Esophagus squamous epithelium (tissue), 5 donors: ENCODE results near the gene IL21R. TPM values are rescaled to one million over a fixed set of nuclear protein-coding genes. Genes with fewer than 3 reads are reported as not detected.

Source experiments
- DNase-seq: peaks from one replicate; lab custom pipeline; 2025; lab: John Stamatoyannopoulos, UW
- H3K27ac ChIP-seq, 4 donors: fragments of 200-600 bp; sonication (generic); one replicate each; pipeline ENCODE4 v1.5.1; 2016 to 2019; ENCODE audit warnings: mild to moderate bottlenecking in 1 of 4
- H3K27me3 ChIP-seq, 4 donors: fragments of 200-600 bp; sonication (generic); 1 replicate in 3 of 4; 2 replicates in 1 of 4; pipeline versions ENCODE4 v1.5.1 to v1.6.0; 2017 to 2021; ENCODE audit warnings: antibody characterized with exemption in 1 of 4
- H3K36me3 ChIP-seq, 3 donors: fragments of 200-600 bp; sonication (generic); one replicate each; pipeline ENCODE4 v1.5.1; 2016 to 2019
- H3K4me1 ChIP-seq, 3 donors: fragments of 200-600 bp; sonication (generic); one replicate each; pipeline ENCODE4 v1.5.1; 2017 to 2019
- H3K4me3 ChIP-seq, 4 donors: fragments of 200-600 bp; sonication (generic); 1 replicate in 3 of 4; 2 replicates in 1 of 4; pipeline ENCODE4 v1.5.1; 2016 to 2019; ENCODE audit warnings: mild to moderate bottlenecking in 2 of 4, moderate library complexity in 1 of 4
- H3K9me3 ChIP-seq, 3 donors: fragments of 200-600 bp; sonication (generic); one replicate each; pipeline ENCODE4 v1.5.1; 2016 to 2019
- CTCF ChIP-seq, 6 experiments: fragments of 450-650 bp in 4 of 6; fragments of 200-600 bp in 2 of 6; sonication (generic) in 2 of 6; IDR thresholded peaks; one replicate each; pipeline ENCODE4 v1.5.1; 2016 to 2019; ENCODE audit warnings: antibody characterized with exemption in 6 of 6, mild to moderate bottlenecking in 4 of 6, moderate library complexity in 4 of 6
- POLR2A ChIP-seq, 4 donors: fragments of 450-650 bp; IDR thresholded peaks; one replicate each; pipeline ENCODE4 v1.6.1; 2017; ENCODE audit warnings: antibody characterized with exemption in 4 of 4, mild to moderate bottlenecking in 4 of 4, moderate library complexity in 3 of 4
- WGBS, 2 donors: methylation state at CpG; one replicate each; pipeline ENCODE4 v1.1.5; 2018; 5-methylcytosine and 5-hydroxymethylcytosine counted together
- intact Hi-C: fragments of 100-400 bp; cut with DNase I; formaldehyde crosslinking; loops from one replicate; pipeline ENCODE4 v1.15.0; 2022
- total RNA-seq, 4 donors: library from RNA; depleted of rRNA; stranded (reverse); fragments of >200 nt; gene quantifications; one replicate each; pipeline ENCODE4 v1.1.0, GENCODE V29; 2016
- donor health status: DM: yes; HTN: yes; CAD: no.

IL21R gene
- total RNA-seq, 4 donors from 2014 or later = 0.23 to 1.2 (median 0.39) TPM

DNA sequence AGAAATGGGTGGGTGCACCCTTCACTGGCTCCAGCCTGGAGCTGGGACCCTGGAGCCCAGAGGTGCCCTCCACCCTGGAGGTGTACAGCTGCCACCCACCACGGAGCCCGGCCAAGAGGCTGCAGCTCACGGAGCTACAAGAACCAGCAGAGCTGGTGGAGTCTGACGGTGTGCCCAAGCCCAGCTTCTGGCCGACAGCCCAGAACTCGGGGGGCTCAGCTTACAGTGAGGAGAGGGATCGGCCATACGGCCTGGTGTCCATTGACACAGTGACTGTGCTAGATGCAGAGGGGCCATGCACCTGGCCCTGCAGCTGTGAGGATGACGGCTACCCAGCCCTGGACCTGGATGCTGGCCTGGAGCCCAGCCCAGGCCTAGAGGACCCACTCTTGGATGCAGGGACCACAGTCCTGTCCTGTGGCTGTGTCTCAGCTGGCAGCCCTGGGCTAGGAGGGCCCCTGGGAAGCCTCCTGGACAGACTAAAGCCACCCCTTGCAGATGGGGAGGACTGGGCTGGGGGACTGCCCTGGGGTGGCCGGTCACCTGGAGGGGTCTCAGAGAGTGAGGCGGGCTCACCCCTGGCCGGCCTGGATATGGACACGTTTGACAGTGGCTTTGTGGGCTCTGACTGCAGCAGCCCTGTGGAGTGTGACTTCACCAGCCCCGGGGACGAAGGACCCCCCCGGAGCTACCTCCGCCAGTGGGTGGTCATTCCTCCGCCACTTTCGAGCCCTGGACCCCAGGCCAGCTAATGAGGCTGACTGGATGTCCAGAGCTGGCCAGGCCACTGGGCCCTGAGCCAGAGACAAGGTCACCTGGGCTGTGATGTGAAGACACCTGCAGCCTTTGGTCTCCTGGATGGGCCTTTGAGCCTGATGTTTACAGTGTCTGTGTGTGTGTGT, 46.8 kb downstream of the IL21R start:
- Histone ChIP-seq H3K4me3 (no peak overlapping the region), H3K9me3 (peaks cover 0 to 14% (median 13%) of the 10 kb centered on the region in 3 donors), H3K27ac (no peak overlapping the region), H3K27me3 (peaks cover 0 to 48% (median 0%) of the 10 kb centered on the region in 4 donors), H3K4me1 (peaks cover 0 to 17% (median 11%) of the 10 kb centered on the region in 3 donors), H3K36me3 (no peaks in the 10 kb centered on the region)
- intact Hi-C loops = loop anchor here (5.0 kb wide), 1 partner anchor 71 kb away; no protein-coding TSS in a partner anchor
- WGBS, 2 donors = 87% methylated on average over 6 of the region's 19 CpGs; no CpG with 5 or more reads in 1 of the 2 donors
- TF ChIP-seq POLR2A (IDR thresholded peaks at IDR 0.05) (no peak), CTCF (IDR thresholded peaks at IDR 0.05) (no peak)
- DNase-seq = no peak

DNA sequence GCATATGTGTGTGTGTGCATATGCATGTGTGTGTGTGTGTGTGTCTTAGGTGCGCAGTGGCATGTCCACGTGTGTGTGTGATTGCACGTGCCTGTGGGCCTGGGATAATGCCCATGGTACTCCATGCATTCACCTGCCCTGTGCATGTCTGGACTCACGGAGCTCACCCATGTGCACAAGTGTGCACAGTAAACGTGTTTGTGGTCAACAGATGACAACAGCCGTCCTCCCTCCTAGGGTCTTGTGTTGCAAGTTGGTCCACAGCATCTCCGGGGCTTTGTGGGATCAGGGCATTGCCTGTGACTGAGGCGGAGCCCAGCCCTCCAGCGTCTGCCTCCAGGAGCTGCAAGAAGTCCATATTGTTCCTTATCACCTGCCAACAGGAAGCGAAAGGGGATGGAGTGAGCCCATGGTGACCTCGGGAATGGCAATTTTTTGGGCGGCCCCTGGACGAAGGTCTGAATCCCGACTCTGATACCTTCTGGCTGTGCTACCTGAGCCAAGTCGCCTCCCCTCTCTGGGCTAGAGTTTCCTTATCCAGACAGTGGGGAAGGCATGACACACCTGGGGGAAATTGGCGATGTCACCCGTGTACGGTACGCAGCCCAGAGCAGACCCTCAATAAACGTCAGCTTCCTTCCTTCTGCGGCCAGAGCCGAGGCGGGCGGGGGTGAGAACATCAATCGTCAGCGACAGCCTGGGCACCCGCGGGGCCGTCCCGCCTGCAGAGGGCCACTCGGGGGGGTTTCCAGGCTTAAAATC, 47.6 kb downstream of the IL21R start:
- H3K4me3 ChIP-seq = no peak overlapping the region
- 10 to 30% methylated on average over 9 to 13 of the region's 31 CpGs for WGBS, 2 donors
- peaks cover 0 to 6% (median 6%) of the 10 kb centered on the region in 3 donors for H3K9me3 ChIP-seq
- peaks cover 0 to 17% (median 11%) of the 10 kb centered on the region in 3 donors for H3K4me1 ChIP-seq
- H3K27me3 ChIP-seq = peaks cover 0 to 48% (median 0%) of the 10 kb centered on the region in 4 donors
- no peaks in the 10 kb centered on the region for H3K36me3 ChIP-seq
- intact Hi-C loops = loop anchor here (5.0 to 10.0 kb wide), 2 partner anchors 72 to 295 kb away; no protein-coding TSS in a partner anchor
- no peak overlapping the region for H3K27ac ChIP-seq
- TF ChIP-seq CTCF (IDR thresholded peaks at IDR 0.05) = no peak
- TF ChIP-seq POLR2A (IDR thresholded peaks at IDR 0.05) = no peak
- DNase-seq = no peak

DNA sequence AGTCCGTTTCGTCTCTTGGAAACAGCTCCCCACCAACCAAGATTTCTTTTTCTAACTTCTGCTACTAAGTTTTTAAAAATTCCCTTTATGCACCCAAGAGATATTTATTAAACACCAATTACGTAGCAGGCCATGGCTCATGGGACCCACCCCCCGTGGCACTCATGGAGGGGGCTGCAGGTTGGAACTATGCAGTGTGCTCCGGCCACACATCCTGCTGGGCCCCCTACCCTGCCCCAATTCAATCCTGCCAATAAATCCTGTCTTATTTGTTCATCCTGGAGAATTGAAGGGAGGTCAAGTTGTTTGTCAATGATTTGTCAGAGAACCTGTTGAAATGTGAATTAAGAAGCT, 48.2 kb downstream of the IL21R start:
- intact Hi-C loops = loop anchor here (10.0 kb wide), 1 partner anchor 295 kb away; no protein-coding TSS in a partner anchor
- H3K36me3 ChIP-seq = no peaks in the 10 kb centered on the region
- H3K27me3 ChIP-seq = peaks cover 0 to 48% (median 0%) of the 10 kb centered on the region in 4 donors
- no peak for TF ChIP-seq POLR2A (IDR thresholded peaks at IDR 0.05)
- TF ChIP-seq CTCF (IDR thresholded peaks at IDR 0.05) = no peak
- peaks cover 0 to 17% (median 11%) of the 10 kb centered on the region in 3 donors for H3K4me1 ChIP-seq
- H3K4me3 ChIP-seq = no peak overlapping the region
- peaks cover 0 to under 1% (median under 1%) of the 10 kb centered on the region in 3 donors for H3K9me3 ChIP-seq
- DNase-seq = no peak
- WGBS, 2 donors = 17 to 25% methylated on average over 5 of the region's 5 CpGs
- H3K27ac ChIP-seq = no peak overlapping the region

- no peak overlapping the region for H3K4me3 ChIP-seq
- no peaks in the 10 kb centered on the region for H3K36me3 ChIP-seq
- 73 to 78% methylated on average over 10 to 11 of the region's 16 CpGs for WGBS, 2 donors
- DNase-seq = no peak
- H3K27me3 ChIP-seq = peaks cover 0 to 36% (median 0%) of the 10 kb centered on the region in 4 donors
- H3K9me3 ChIP-seq = no peaks in the 10 kb centered on the region
- no peak overlapping the region for H3K27ac ChIP-seq
- H3K4me1 ChIP-seq = peaks cover 0 to 39% (median 31%) of the 10 kb centered on the region in 3 donors
- TF ChIP-seq POLR2A (IDR thresholded peaks at IDR 0.05) = no peak
- TF ChIP-seq CTCF (IDR thresholded peaks at IDR 0.05) = no peak
- intact Hi-C loops = loop anchor here (10.0 kb wide), 1 partner anchor 298 kb away; no protein-coding TSS in a partner anchor
These were observed 50.9 kb downstream of the IL21R start for GRCh38 chr16:27452569-27453493.
